Upper lobe of left lung (tissue), 4 donors: ENCODE data around the gene SDSL.

Experiments used
- CTCF ChIP-seq, 6 experiments: fragments of 450-650 bp in 4 of 6; fragments of 200-600 bp in 2 of 6; sonication (generic) in 2 of 6; IDR thresholded peaks; one replicate each; pipeline ENCODE4 v1.5.1; 2016 to 2019; ENCODE audit warnings: antibody characterized with exemption in 6 of 6
- POLR2A ChIP-seq, 4 donors: fragments of 450-650 bp; IDR thresholded peaks; one replicate each; pipeline ENCODE4 v1.5.1; 2016 to 2017; ENCODE audit warnings: antibody characterized with exemption in 4 of 4, mild to moderate bottlenecking in 2 of 4

- no peak for TF ChIP-seq POLR2A (IDR thresholded peaks at IDR 0.05)
- no peak for TF ChIP-seq CTCF (IDR thresholded peaks at IDR 0.05)
Observed at GRCh38 chr12:113436586-113436985, 14.4 kb downstream of the SDSL start.
